Stimulated activated CD8-positive, alpha-beta memory T cell treated with anti-CD3 and anti-CD28 coated beads, Interleukin-7, amount 100 ng/mL, for 1 hour (primary cell): ENCODE results near the gene LRRC59.
"Not testable (repeated sequence)": the region's sequence is repeated elsewhere in the genome, so short reads cannot be mapped to it uniquely, and the experiment has no call there.

ENCODE experiments used
- DNase-seq, 2 donors: peaks; one replicate each; pipeline ENCODE4 v3.0.0-alpha.2; 2020; ENCODE audit warnings: low read depth in 2 of 2

Gene LRRC59

GRCh38 chr17:50397111-50397918 is at the start of gene LRRC59:
Gene LRRC59 (minus strand): TSS chr17:50397523. CDS start chr17:50397317, 206 bp downstream.
- peak; percentile 86 to 91 for DNase-seq

- DNase-seq, result no peak
These were observed 48.5 kb upstream of the LRRC59 start for GRCh38 chr17:50445730-50446325.

GRCh38 chr17:50444841-50445715 is 47.8 kb upstream of the LRRC59 start:
- no peak for DNase-seq

GRCh38 chr17:50443505-50443974 is 46.2 kb upstream of the LRRC59 start:
- DNase-seq, result no peak

GRCh38 chr17:50440838-50441829 is 43.8 kb upstream of the LRRC59 start:
- DNase-seq, result no peak

GRCh38 chr17:50440172-50440837 is 43.0 kb upstream of the LRRC59 start:
- DNase-seq, result no peak

- no peak for DNase-seq
These were observed 41.7 kb upstream of the LRRC59 start for GRCh38 chr17:50439008-50439407.

GRCh38 chr17:50437409-50437808 is 40.1 kb upstream of the LRRC59 start:
- DNase-seq, result no peak

GRCh38 chr17:50432125-50432762 is 34.9 kb upstream of the LRRC59 start:
- no peak for DNase-seq

- DNase-seq, result no peak
These were observed 33.7 kb upstream of the LRRC59 start for GRCh38 chr17:50430821-50431618.

- no peak for DNase-seq
These were observed 32.5 kb upstream of the LRRC59 start for GRCh38 chr17:50429793-50430192.

GRCh38 chr17:50428831-50429424 is 31.6 kb upstream of the LRRC59 start:
- DNase-seq, result no peak

- not testable (repeated sequence) for DNase-seq
These were observed 30.8 kb upstream of the LRRC59 start for GRCh38 chr17:50428126-50428525.

GRCh38 chr17:50426814-50427787 is 29.8 kb upstream of the LRRC59 start:
- DNase-seq, result no peak

GRCh38 chr17:50426472-50426782 is 29.1 kb upstream of the LRRC59 start:
- no peak for DNase-seq

- DNase-seq, result peak; percentile 36 to 51
These were observed 28.6 kb upstream of the LRRC59 start, which contains the start of gene ACSF2 for GRCh38 chr17:50425682-50426471. Gene ACSF2 (plus strand): TSS chr17:50426218. CDS start chr17:50426262, 44 bp downstream.
